IMR-90 (cell line): ENCODE measurements around the gene INAVA. TPM values are rescaled to one million over a fixed set of nuclear protein-coding genes. Genes with fewer than 3 reads are reported as not detected.

ENCODE experiments used
- ATAC-seq: fragments of 200-7000 bp; cut with Tn5 transposase; 2 replicates; pipeline ENCODE4 v1.9.1; 2020; ENCODE audit warnings: low read depth, mild to moderate bottlenecking, moderate library complexity
- BruUV-seq: library from RNA; stranded (reverse); fragments of 400-500 nt; replicated peaks from 2 replicates; lab custom pipeline; 2021; lab: Mats Ljungman, UMichigan
- CTCF ChIA-PET: fragments of 300-600 bp; formaldehyde crosslinking; extraction: SDS; loops from one replicate; lab custom pipeline; 2021; ENCODE audit warnings: antibody characterized with exemption; lab: Yijun Ruan, JAX
- POLR2A ChIA-PET: fragments of 300-600 bp; sonication (Branson Sonifier 250); formaldehyde crosslinking; loops from one replicate; lab custom pipeline; 2022; ENCODE audit warnings: antibody characterized with exemption; ENCODE audit not compliant: unreplicated experiment; lab: Charles Lee
- DNase-seq: peaks from one replicate; pipeline ENCODE4 v3.0.0; 2013
- H2AFZ ChIP-seq: replicated peaks from 2 replicates; pipeline ENCODE3; 2013; ENCODE audit warnings: low read length, mild to moderate bottlenecking; ENCODE audit not compliant: poor library complexity
- H2AK5ac ChIP-seq: 2 replicates; pipeline ENCODE4 v1.6.1; 2013; ENCODE audit warnings: low read depth, low read length, inconsistent platforms
- H2AK9ac ChIP-seq: replicated peaks from 2 replicates; pipeline ENCODE3; 2013; ENCODE audit warnings: mild to moderate bottlenecking, low read depth, low read length, moderate library complexity; ENCODE audit not compliant: poor library complexity
- H2BK120ac ChIP-seq: 2 replicates; pipeline ENCODE4 v1.6.1; 2013; ENCODE audit warnings: low read depth, low read length, inconsistent platforms
- H2BK15ac ChIP-seq: 3 replicates; pipeline ENCODE4 v1.6.1; 2013; ENCODE audit warnings: low read depth, low read length, inconsistent platforms
- H2BK20ac ChIP-seq: 2 replicates; pipeline ENCODE4 v1.6.1; 2013; ENCODE audit warnings: low read depth, mild to moderate bottlenecking, inconsistent platforms, low read length, moderate library complexity
- H2BK5ac ChIP-seq: 2 replicates; pipeline ENCODE4 v1.6.1; 2013; ENCODE audit warnings: mild to moderate bottlenecking, low read depth, low read length, inconsistent platforms; ENCODE audit not compliant: poor library complexity, severe bottlenecking
- H3K14ac ChIP-seq: replicated peaks from 2 replicates; pipeline ENCODE4 v1.6.1; 2013; ENCODE audit warnings: low read depth, low read length, inconsistent platforms
- H3K18ac ChIP-seq: 2 replicates; pipeline ENCODE4 v1.6.1; 2013; ENCODE audit warnings: low read depth, low read length, control low read depth
- H3K23ac ChIP-seq: 2 replicates; pipeline ENCODE4 v1.6.1; 2013; ENCODE audit warnings: low read depth, low read length, inconsistent platforms
- H3K27ac ChIP-seq: 2 replicates; pipeline ENCODE4 v1.5.1; 2013; ENCODE audit warnings: mild to moderate bottlenecking, control low read depth, low read length; ENCODE audit not compliant: insufficient read depth
- H3K27me3 ChIP-seq: 2 replicates; pipeline ENCODE4 v1.6.1; 2013; ENCODE audit warnings: low read length; ENCODE audit not compliant: control insufficient read depth, insufficient read depth
- H3K36me3 ChIP-seq: 2 replicates; pipeline ENCODE4 v1.6.1; 2013; ENCODE audit warnings: low read length, mixed read lengths; ENCODE audit not compliant: control insufficient read depth, insufficient read depth
- H3K4ac ChIP-seq: 2 replicates; pipeline ENCODE4 v1.6.1; 2013; ENCODE audit warnings: low read depth, low read length, inconsistent platforms
- H3K4me1 ChIP-seq: 2 replicates; pipeline ENCODE4 v1.6.1; 2013; ENCODE audit warnings: low read length, mixed read lengths; ENCODE audit not compliant: control insufficient read depth, insufficient read depth
- H3K4me2 ChIP-seq: 2 replicates; pipeline ENCODE4 v1.6.1; 2013; ENCODE audit warnings: low read depth, mild to moderate bottlenecking, control low read depth, low read length, moderate library complexity
- H3K4me3 ChIP-seq: 2 replicates; pipeline ENCODE4 v1.5.1; 2013; ENCODE audit warnings: low read depth, mild to moderate bottlenecking, control low read depth, low read length, moderate library complexity; ENCODE audit not compliant: insufficient read depth
- H3K56ac ChIP-seq: 2 replicates; pipeline ENCODE4 v1.6.1; 2013; ENCODE audit warnings: low read length, inconsistent platforms; ENCODE audit not compliant: insufficient read depth; ENCODE audit errors: extremely low read depth
- H3K79me1 ChIP-seq, 2 experiments: 2 replicates each; pipeline ENCODE4 v1.6.1; 2013; ENCODE audit warnings: low read length in 2 of 2, inconsistent platforms in 1 of 2, low read depth in 1 of 2
- H3K9ac ChIP-seq: 2 replicates; pipeline ENCODE4 v1.6.1; 2013; ENCODE audit warnings: low read depth, low read length, control low read depth
- H3K9me1 ChIP-seq: 2 replicates; pipeline ENCODE4 v1.6.1; 2013; ENCODE audit warnings: low read length, inconsistent platforms; ENCODE audit not compliant: insufficient read depth
- H3K9me3 ChIP-seq: 2 replicates; pipeline ENCODE4 v1.6.1; 2013; ENCODE audit warnings: low read length; ENCODE audit not compliant: control insufficient read depth, insufficient read depth
- H4K20me1 ChIP-seq: 2 replicates; pipeline ENCODE4 v1.6.1; 2013; ENCODE audit warnings: low read length, inconsistent platforms; ENCODE audit not compliant: insufficient read depth
- H4K5ac ChIP-seq: 2 replicates; pipeline ENCODE4 v1.6.1; 2013; ENCODE audit warnings: mild to moderate bottlenecking, low read depth, low read length, control low read depth
- H4K8ac ChIP-seq, 2 experiments: 2 replicates each; pipeline ENCODE4 v1.6.1; 2013; ENCODE audit warnings: low read depth in 2 of 2, low read length in 2 of 2, control low read depth in 1 of 2, inconsistent platforms in 1 of 2
- H4K91ac ChIP-seq: 2 replicates; pipeline ENCODE4 v1.6.1; 2013; ENCODE audit warnings: low read depth, low read length, inconsistent platforms; ENCODE audit not compliant: insufficient read depth
- BHLHE40 ChIP-seq: fragments of 150-350 bp; IDR thresholded peaks from 2 replicates; pipeline ENCODE4 v1.6.1; 2016; ENCODE audit warnings: mild to moderate bottlenecking, low read depth, low read length
- CEBPB ChIP-seq: IDR thresholded peaks from 2 replicates; pipeline ENCODE4 v1.6.1; 2012; ENCODE audit warnings: low read depth, low read length, improper control_type of control experiment
- CTCF ChIP-seq: conservative IDR thresholded peaks from 2 replicates; pipeline ENCODE4 v1.5.1; 2012; ENCODE audit warnings: mild to moderate bottlenecking, low read depth, low read length, improper control_type of control experiment
- FOS ChIP-seq: fragments of 150-350 bp; IDR thresholded peaks from 2 replicates; pipeline ENCODE4 v1.6.1; 2016; ENCODE audit warnings: low read depth, low read length
- MAFK ChIP-seq: IDR thresholded peaks from 2 replicates; pipeline ENCODE4 v1.6.1; 2012; ENCODE audit warnings: low read depth, low read length, improper control_type of control experiment
- MAZ ChIP-seq: IDR thresholded peaks from 2 replicates; pipeline ENCODE4 v1.6.1; 2012; ENCODE audit warnings: low read depth, mild to moderate bottlenecking, low read length, improper control_type of control experiment, moderate library complexity, borderline replicate concordance
- MXI1 ChIP-seq: IDR thresholded peaks from 2 replicates; pipeline ENCODE4 v1.6.1; 2012; ENCODE audit warnings: low read depth, mild to moderate bottlenecking, low read length, moderate library complexity, borderline replicate concordance
- NFE2L2 ChIP-seq: fragments of 150-350 bp; IDR thresholded peaks from 2 replicates; pipeline ENCODE4 v1.6.1; 2016; ENCODE audit warnings: low read depth, mild to moderate bottlenecking, low read length
- POLR2A ChIP-seq: IDR thresholded peaks from 2 replicates; pipeline ENCODE4 v1.6.1; 2012; ENCODE audit warnings: mild to moderate bottlenecking, low read depth, low read length
- RAD21 ChIP-seq: IDR thresholded peaks from 2 replicates; pipeline ENCODE4 v1.6.1; 2012; ENCODE audit warnings: low read length, improper control_type of control experiment
- RFX5 ChIP-seq: IDR thresholded peaks from 2 replicates; pipeline ENCODE4 v1.8.0; 2012; ENCODE audit warnings: low read depth, mild to moderate bottlenecking, low read length, moderate library complexity
- SMC3 ChIP-seq: fragments of 150-350 bp; IDR thresholded peaks from 2 replicates; pipeline ENCODE4 v1.6.1; 2016; ENCODE audit warnings: low read depth, mild to moderate bottlenecking, antibody characterized with exemption, low read length, moderate library complexity
- USF2 ChIP-seq: fragments of 150-350 bp; IDR thresholded peaks from 2 replicates; pipeline ENCODE4 v1.6.1; 2017; ENCODE audit warnings: mild to moderate bottlenecking, antibody characterized with exemption, low read length, low read depth
- WGBS, 2 experiments: methylation state at CpG; one replicate each; pipeline versions ENCODE4 v1.1.5 to v1.1.7; 2013; ENCODE audit warnings: missing lambda C conversion rate in 2 of 2; ENCODE audit not compliant: insufficient read length in 1 of 2; ENCODE audit errors: extremely low coverage in 2 of 2; 5-methylcytosine and 5-hydroxymethylcytosine counted together
- dilution Hi-C: fragments of 300-500 bp; cut with HindIII; formaldehyde crosslinking; loops from one replicate; pipeline ENCODE4 v1.14.3; 2018; ENCODE audit warnings: low sequenced_read_pairs; ENCODE audit not compliant: unreplicated experiment
- in situ Hi-C: fragments of 300-500 bp; cut with MboI; formaldehyde crosslinking; loops from 3 replicates; pipeline ENCODE4 v1.14.3; 2019; ENCODE audit warnings: low sequenced_read_pairs, inconsistent platforms, mixed read lengths
- intact Hi-C: fragments of 100-400 bp; cut with micrococcal nuclease; formaldehyde crosslinking; loops from 2 replicates; pipeline ENCODE4 v1.10.0; 2022
- polyA plus RNA-seq, 3 experiments: library from polyadenylated mRNA; depleted of rRNA; stranded (reverse); fragments of >200 nt; gene quantifications; 2 replicates each; pipeline ENCODE4 v1.2.3, GENCODE V29; 2012; ENCODE audit warnings: low replicate concordance in 1 of 3
- total RNA-seq: library from RNA; depleted of rRNA; stranded (reverse); fragments of >200 nt; gene quantifications from 2 replicates; pipeline ENCODE4 v1.2.3, GENCODE V29; 2012

The INAVA gene
- total and polyA plus RNA-seq, 2 of the 4 experiments (the other 2 are of a cell fraction) = under 0.01 to 0.07 TPM

- Histone ChIP-seq H3K9ac (no peak overlapping the region), H3K27me3 (peaks cover 72% of the 10 kb centered on the region), H4K5ac (no peak overlapping the region), H2BK20ac (no peak overlapping the region), H2BK15ac (no peak overlapping the region), H2AK5ac (no peak overlapping the region), H3K23ac (no peak overlapping the region), H3K4me3 (no peak overlapping the region), H3K9me1 (no peaks in the 10 kb centered on the region; the same call in 1 of the 2 replicates), H2BK120ac (no peak overlapping the region), H3K18ac (no peak overlapping the region), H3K4ac (no peak overlapping the region), H2AFZ (peak overlapping the region; percentile 82), H3K79me1 (no peaks in the 10 kb centered on the region), H3K36me3 (no peaks in the 10 kb centered on the region), H3K56ac (no peak overlapping the region), H4K8ac (no peak overlapping the region), H2BK5ac (no peak overlapping the region), H3K9me3 (no peaks in the 10 kb centered on the region), H3K27ac (no peak overlapping the region), H3K14ac (no peak overlapping the region), H4K20me1 (no peaks in the 10 kb centered on the region), H3K4me1 (peaks cover 6% of the 10 kb centered on the region), H3K4me2 (peak overlapping the region; percentile 28), H4K91ac (no peak overlapping the region), H2AK9ac (peak overlapping the region; percentile 52)
- TF ChIP-seq RFX5 = no peak
- TF ChIP-seq CEBPB = no peak
- TF ChIP-seq BHLHE40 = no peak
- no peak for TF ChIP-seq MAZ
- no peak for TF ChIP-seq SMC3
- no peak for TF ChIP-seq NFE2L2
- no peak for TF ChIP-seq MXI1
- TF ChIP-seq CTCF = no peak
- no peak for TF ChIP-seq POLR2A
- no peak for TF ChIP-seq MAFK
- no peak for TF ChIP-seq RAD21
- TF ChIP-seq FOS = no peak
- no peak for TF ChIP-seq USF2
- no TSS peak for BruUV-seq
- DNase-seq (no peak), ATAC-seq (peak; percentile 44)
- CTCF ChIA-PET = no interaction called here
- intact Hi-C loops = no loop called here
- dilution Hi-C loops = no loop called here
- POLR2A ChIA-PET = no interaction called here
- WGBS, 2 experiments = 9% methylated on average over 42 of the region's 61 CpGs; no CpG with 5 or more reads in 1 of the 2 experiments
- in situ Hi-C loops = no loop called here
Measured at GRCh38 chr1:200873116-200873670, 21.5 kb upstream of the INAVA start.
